NCI-H2081 treated with DMSO at 0.1 percent for 48 hours (cell line): Measurements from ENCODE around the gene NRDC.

Experiments used
- DNase-seq: peaks from one replicate; lab custom pipeline; 2025; lab: John Stamatoyannopoulos, UW

Gene NRDC

GRCh38 chr1:51758310-51758709 is 120.2 kb downstream of the NRDC start:
- no peak for DNase-seq

GRCh38 chr1:51756290-51756689 is 122.2 kb downstream of the NRDC start:
- DNase-seq: no peak

DNA sequence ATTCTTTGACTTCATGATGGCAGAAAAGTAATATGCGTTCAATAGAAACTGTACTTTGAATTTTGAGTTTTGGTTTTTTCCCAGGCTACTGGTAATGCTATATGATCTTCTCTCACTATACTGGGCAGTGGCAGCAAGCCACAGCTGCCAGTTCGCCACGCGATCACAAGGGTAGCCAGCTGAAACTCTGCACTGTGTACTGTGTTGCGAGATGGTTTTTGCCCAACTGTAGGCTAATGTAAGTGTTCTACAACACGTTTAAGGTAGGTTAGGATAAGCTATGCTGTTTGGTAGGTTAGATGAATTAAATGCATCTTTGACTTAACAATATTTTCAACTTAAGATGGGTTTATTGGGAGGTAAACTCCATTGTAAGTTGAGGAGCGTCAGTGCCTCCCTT is 123.1 kb downstream of the NRDC start:
- no peak for DNase-seq

DNA sequence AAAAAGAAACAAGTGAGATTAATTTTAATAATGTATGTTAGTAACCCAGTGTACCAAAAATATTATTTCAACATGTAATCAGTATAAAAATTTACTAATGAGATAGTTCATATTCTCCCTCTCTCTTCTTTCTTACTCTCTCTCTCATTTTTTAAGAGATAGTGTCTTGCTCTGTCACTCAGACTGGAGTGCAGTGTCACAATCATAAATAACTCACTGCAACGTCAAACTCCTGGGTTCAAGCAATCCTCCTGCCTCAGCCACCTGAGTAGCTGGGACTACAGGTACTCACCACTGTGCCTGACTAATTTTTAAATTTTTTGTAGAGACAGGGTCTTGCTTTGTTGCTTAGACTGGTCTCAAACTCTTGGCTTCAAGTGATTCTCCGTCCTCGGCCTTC is 123.9 kb downstream of the NRDC start:
- no peak for DNase-seq

DNA sequence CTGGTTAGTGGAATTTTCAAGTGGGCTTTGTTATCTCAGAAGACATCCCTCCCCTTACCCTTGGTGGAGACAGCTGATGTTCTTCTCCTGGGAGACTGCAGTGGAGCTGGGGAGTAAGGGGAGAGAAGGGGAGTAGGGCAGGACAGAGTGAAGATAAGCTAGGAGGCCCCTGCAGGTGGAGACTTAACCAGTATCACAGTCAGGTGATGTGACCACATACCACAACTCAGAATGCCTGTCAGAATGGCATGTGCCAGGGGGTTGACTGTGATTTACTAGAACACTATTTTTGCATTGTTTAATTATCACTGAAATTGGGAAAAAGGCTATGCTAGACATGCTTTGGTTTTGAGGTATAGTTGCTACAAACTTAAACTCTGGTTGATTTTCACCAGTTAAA is 124.6 kb downstream of the NRDC start:
- no peak for DNase-seq

GRCh38 chr1:51752073-51752948 is 126.2 kb downstream of the NRDC start:
- DNase-seq: no peak

DNA sequence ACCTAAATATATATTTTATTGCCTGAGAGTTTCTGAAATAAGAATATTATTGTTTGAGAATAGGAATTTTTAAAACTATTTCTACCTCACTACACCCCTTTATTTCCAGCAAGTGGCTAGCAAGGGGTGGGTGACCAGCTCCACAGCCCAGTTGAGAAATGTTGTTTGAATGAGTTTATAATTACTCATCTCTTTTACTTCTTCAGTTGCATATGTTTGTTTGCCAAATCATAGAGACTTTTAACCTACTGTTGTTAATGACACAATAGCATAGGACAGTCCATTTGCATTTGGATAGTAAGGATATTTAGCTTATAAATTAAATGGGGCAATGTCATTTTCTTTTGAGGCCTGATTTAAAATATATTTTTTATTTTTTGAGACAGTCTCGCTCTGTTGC is 127.8 kb downstream of the NRDC start:
- no peak for DNase-seq

- DNase-seq: no peak
Measured at GRCh38 chr1:51750218-51750617, 128.3 kb downstream of the NRDC start.

DNA sequence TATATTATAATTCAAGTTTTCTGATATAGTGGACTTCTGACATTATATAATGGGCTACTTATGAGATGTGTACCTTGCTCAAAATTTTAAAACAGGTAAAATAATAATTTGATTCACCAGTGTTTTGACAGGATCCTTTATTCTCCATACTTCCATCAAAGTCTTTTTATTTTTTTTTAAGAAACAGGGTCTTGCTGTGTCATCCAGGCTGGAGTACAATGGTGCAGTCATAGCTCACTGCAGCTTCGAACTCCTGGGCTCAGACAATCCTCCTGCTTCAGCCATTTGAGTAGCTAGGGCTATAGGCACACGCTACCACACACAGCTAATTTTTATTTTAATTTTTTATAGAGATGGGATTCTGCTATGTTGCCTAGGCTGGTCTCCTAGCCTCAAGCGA is 129.4 kb downstream of the NRDC start:
- no peak for DNase-seq

DNA sequence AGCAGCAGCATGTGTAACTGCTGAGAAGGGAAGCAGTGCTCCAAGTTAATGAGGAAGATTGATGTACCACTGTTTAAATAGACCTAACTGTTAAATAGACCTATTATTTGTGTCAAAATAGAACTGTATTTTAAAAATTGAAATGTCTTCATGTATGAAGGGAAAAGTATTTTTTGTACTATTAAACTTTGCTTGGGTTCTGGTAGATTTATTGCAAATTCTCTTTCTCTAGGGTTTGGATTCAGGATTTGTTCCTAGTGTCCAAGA is 133.3 kb downstream of the NRDC start:
- no peak for DNase-seq

GRCh38 chr1:51744506-51745303 is 133.8 kb downstream of the NRDC start:
- DNase-seq: no peak

DNA sequence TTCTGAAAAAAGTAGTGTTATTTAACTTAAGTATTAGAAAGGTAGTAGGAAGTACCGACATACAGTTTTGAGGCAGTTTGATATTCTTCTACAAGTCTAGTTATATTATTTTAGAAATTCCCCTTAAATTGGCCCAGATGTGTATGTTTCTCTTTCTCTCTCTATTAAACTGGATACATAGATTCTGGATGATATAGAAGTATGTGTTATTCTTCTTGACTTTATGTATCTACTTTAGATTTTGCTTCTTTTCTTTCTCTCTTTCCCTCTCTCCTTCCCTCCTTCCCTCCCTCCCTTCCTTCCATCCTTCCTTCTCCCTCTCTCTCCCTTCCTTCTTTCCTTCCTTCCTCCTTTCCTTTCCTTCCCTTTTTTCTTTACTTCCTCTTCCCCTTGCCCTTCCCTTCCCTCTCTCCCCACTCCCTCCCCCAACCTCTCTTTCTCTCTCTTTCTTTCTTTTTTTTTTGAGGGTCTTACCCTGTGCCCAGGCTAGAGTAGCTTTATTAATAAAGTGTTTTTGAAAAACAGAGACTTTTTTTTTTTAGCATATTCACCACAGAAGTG is 137.3 kb downstream of the NRDC start:
- no peak for DNase-seq

GRCh38 chr1:51740652-51741051 is 137.9 kb downstream of the NRDC start:
- DNase-seq: no peak
